Lung (tissue), 12 donors: ENCODE data around the gene LARGE1. TPM values are rescaled to one million over a fixed set of nuclear protein-coding genes. Genes with fewer than 3 reads are reported as not detected.

Experiments used
- ATAC-seq: fragments of 200-7000 bp; cut with Tn5 transposase; one replicate; pipeline ENCODE4 v1.9.1; 2020; ENCODE audit warnings: moderate number of reproducible peaks; ENCODE audit not compliant: insufficient read depth, low FRiP score
- DNase-seq, 3 donors: peaks; one replicate each; pipeline ENCODE4 v3.0.0-alpha.2; 2013 to 2017
- H3K27ac ChIP-seq, 2 donors: one replicate each; pipeline ENCODE4 v1.5.1; 2013; ENCODE audit warnings: mild to moderate bottlenecking in 2 of 2, moderate library complexity in 2 of 2, control low read depth in 1 of 2, inconsistent platforms in 1 of 2, low read depth in 1 of 2, low read length in 1 of 2
- H3K27me3 ChIP-seq, 3 donors: one replicate each; pipeline ENCODE4 v1.5.1; 2013; ENCODE audit warnings: low read length in 2 of 3; ENCODE audit not compliant: control insufficient read depth in 3 of 3, insufficient read depth in 3 of 3
- H3K36me3 ChIP-seq, 4 donors: one replicate each; pipeline ENCODE4 v1.5.1; 2013; ENCODE audit warnings: low read length in 4 of 4, mild to moderate bottlenecking in 1 of 4, moderate library complexity in 1 of 4; ENCODE audit not compliant: control insufficient read depth in 4 of 4, insufficient read depth in 4 of 4
- H3K4me1 ChIP-seq, 5 donors: one replicate each; pipeline ENCODE4 v1.5.1; 2013; ENCODE audit warnings: low read length in 5 of 5, mild to moderate bottlenecking in 2 of 5, moderate library complexity in 1 of 5; ENCODE audit not compliant: control insufficient read depth in 5 of 5, insufficient read depth in 5 of 5
- H3K4me3 ChIP-seq: one replicate; pipeline ENCODE4 v1.5.1; 2013; ENCODE audit warnings: mild to moderate bottlenecking, control low read depth, moderate library complexity
- H3K9ac ChIP-seq, 2 donors: one replicate each; pipeline ENCODE4 v1.5.1; 2013; ENCODE audit warnings: low read length in 2 of 2, control low read depth in 1 of 2; ENCODE audit not compliant: insufficient read depth in 1 of 2
- H3K9me3 ChIP-seq, 4 donors: one replicate each; pipeline ENCODE4 v1.5.1; 2013; ENCODE audit warnings: low read length in 3 of 4, mild to moderate bottlenecking in 1 of 4, moderate library complexity in 1 of 4; ENCODE audit not compliant: control insufficient read depth in 4 of 4, insufficient read depth in 3 of 4
- WGBS, 2 donors: extraction: QIAGEN DNeasy Blood & Tissue Kit; methylation state at CpG; one replicate each; pipeline ENCODE4 v1.1.7; 2013; 5-methylcytosine and 5-hydroxymethylcytosine counted together
- polyA plus RNA-seq, 2 donors: library from polyadenylated mRNA; stranded (reverse); fragments of 200-250 nt; gene quantifications; one replicate each; pipeline ENCODE4 v1.2.1, GENCODE V29; 2013
- total RNA-seq, 2 donors: library from RNA; depleted of rRNA in 1 of 2; stranded (reverse); fragments of >200 nt in 1 of 2; gene quantifications; one replicate each; pipeline ENCODE4 v1.2.1, GENCODE V29; 2014 to 2021
- TF ChIP-seq, protein P1 (sequence below): IDR thresholded peaks from 2 replicates; pipeline ENCODE4 v1.5.1; 2012; ENCODE audit warnings: mild to moderate bottlenecking; ENCODE audit errors: control extremely low read depth, extremely low read depth
- donor health status: control.
- donor health status: control.
- donor health status: Bipolar disorder and iron deficiency.
- donor health status: healthy.
- donor health status: DM: yes; HTN: yes; CAD: no.

Gene LARGE1
- total and polyA plus RNA-seq, 4 donors: 2.9 to 41.1 (median 15.4) TPM

DNA sequence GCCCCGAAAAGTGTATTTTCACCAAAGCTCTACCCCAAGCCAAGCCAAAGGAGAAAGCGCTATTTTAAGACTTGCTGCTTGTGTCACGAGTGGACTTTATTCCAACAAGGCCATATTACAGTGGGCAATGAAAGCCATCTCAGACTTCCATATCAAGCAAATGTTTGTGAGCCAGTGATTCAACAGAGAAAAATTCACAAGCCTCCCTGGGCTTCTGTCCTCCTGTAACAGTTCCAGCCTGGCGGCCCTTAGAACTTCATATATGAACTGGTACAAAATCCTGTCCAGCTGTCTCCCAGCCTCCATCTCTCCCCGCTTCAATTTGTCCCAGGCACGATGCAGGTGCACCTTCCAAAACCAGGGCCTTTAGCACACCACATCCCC lies 11.2 kb downstream of the LARGE1 start:
- peak overlapping the region; percentile 55 to 60 for H3K27ac ChIP-seq

DNA sequence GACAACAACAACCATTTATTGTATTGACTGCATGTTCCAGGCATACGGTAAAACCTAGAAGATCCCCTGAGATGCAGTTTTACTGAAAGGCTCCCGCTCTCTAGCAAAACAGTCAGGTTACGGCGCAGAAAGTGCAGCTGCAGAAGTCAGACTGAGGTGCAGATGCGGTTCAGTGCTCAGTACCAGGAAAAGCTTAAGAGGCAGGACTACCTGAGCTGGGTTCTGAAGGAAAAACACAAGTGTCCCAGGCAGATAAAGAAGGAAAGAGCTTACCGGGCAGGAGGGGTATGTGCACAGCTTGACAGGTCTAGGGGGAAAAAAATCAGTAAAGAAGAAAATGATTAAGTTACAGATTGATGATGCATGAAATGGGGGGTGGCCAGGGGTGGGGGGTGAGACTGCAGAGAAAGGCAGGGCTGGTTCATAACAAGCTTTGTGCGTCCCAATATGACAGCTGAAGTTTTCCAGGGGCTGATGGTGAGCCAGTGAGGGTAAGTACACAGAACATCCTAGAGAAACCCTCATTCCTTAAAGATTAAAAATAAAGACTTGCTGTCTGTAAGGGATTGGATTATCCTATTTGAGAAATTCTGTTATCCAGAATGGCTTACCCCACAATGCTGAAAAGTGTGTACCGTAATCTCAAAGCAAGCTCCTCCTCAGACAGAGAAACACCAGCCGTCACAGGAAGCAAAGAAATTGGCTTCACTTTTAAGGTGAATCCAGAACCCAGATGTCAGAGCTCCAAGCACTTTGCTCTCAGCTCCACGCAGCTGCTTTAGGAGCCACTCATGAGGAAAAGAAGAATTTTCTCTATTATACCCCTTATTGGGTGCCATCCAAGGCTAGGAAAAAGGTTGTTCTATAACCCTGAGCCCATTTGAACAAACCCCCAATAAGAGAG lies 11.9 kb downstream of the LARGE1 start:
- H3K27ac ChIP-seq: peak overlapping the region; percentile 55 to 60
- H3K36me3 ChIP-seq: no peaks in the 10 kb centered on the region
- H3K9ac ChIP-seq: no peak overlapping the region
- 90 to 91% methylated on average over 10 of the region's 10 CpGs for WGBS, 2 donors
- DNase-seq (no peak), ATAC-seq (no peak)
- H3K9me3 ChIP-seq: no peaks in the 10 kb centered on the region
- peaks cover 0 to 25% (median 0%) of the 10 kb centered on the region in 5 donors for H3K4me1 ChIP-seq
- TF ChIP-seq, protein P1, sequence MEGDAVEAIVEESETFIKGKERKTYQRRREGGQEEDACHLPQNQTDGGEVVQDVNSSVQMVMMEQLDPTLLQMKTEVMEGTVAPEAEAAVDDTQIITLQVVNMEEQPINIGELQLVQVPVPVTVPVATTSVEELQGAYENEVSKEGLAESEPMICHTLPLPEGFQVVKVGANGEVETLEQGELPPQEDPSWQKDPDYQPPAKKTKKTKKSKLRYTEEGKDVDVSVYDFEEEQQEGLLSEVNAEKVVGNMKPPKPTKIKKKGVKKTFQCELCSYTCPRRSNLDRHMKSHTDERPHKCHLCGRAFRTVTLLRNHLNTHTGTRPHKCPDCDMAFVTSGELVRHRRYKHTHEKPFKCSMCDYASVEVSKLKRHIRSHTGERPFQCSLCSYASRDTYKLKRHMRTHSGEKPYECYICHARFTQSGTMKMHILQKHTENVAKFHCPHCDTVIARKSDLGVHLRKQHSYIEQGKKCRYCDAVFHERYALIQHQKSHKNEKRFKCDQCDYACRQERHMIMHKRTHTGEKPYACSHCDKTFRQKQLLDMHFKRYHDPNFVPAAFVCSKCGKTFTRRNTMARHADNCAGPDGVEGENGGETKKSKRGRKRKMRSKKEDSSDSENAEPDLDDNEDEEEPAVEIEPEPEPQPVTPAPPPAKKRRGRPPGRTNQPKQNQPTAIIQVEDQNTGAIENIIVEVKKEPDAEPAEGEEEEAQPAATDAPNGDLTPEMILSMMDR: no peak
- H3K27me3 ChIP-seq: no peaks in the 10 kb centered on the region
- H3K4me3 ChIP-seq: no peak overlapping the region

More for the DNA sequence above, 11.2 kb downstream of the LARGE1 start:
- Histone ChIP-seq H3K36me3 (no peaks in the 10 kb centered on the region), H3K9me3 (no peaks in the 10 kb centered on the region), H3K9ac (no peak overlapping the region), H3K27me3 (no peaks in the 10 kb centered on the region), H3K4me1 (peaks cover 0 to 25% (median 0%) of the 10 kb centered on the region in 5 donors), H3K4me3 (no peak overlapping the region)
- 78 to 79% methylated on average over 6 of the region's 6 CpGs for WGBS, 2 donors
- DNase-seq (no peak), ATAC-seq (no peak)
- TF ChIP-seq, protein P1: no peak

DNA sequence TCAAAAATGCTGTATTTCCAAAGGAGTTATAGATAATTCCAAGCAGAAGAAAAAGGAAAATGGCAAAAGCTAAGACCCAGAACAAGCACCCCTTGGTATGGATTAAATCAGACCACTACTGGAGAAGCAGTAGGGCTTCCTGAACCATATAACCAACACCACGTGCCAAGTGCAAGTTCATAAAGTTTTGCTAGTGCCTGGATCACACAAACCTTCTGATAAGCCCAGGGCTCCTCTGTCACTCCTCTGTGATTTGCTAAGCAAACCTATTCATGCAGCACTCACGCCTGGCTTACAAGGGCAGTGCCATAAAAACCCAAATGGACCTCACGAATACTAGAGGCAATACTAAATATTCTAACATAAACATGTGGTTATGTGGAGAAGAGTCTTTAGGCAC lies 13.3 kb downstream of the LARGE1 start:
- no peaks in the 10 kb centered on the region for H3K9me3 ChIP-seq
- H3K4me1 ChIP-seq: peaks cover 0 to 28% (median 0%) of the 10 kb centered on the region in 5 donors
- no peak overlapping the region for H3K4me3 ChIP-seq
- H3K27ac ChIP-seq: peak overlapping the region in 1 of 2 donors; percentile 24
- no peak overlapping the region for H3K9ac ChIP-seq
- no peaks in the 10 kb centered on the region for H3K36me3 ChIP-seq
- DNase-seq: no peak
- TF ChIP-seq, protein P1: no peak
- 78 to 85% methylated on average over 3 of the region's 3 CpGs for WGBS, 2 donors
- no peaks in the 10 kb centered on the region for H3K27me3 ChIP-seq
- no peak for ATAC-seq
